HG03442 (cell line): ENCODE results near the gene ATOH7.
"Not testable (repeated sequence)": the region's sequence is repeated elsewhere in the genome, so short reads cannot be mapped to it uniquely, and the experiment has no call there.

ENCODE experiments used
- ATAC-seq: cut with Tn5 transposase; IDR thresholded peaks from one replicate; pipeline ENCODE4 v1.9.1; 2021; ENCODE audit warnings: mild to moderate bottlenecking, moderate library complexity; ENCODE audit not compliant: unreplicated experiment

ATOH7 gene

DNA sequence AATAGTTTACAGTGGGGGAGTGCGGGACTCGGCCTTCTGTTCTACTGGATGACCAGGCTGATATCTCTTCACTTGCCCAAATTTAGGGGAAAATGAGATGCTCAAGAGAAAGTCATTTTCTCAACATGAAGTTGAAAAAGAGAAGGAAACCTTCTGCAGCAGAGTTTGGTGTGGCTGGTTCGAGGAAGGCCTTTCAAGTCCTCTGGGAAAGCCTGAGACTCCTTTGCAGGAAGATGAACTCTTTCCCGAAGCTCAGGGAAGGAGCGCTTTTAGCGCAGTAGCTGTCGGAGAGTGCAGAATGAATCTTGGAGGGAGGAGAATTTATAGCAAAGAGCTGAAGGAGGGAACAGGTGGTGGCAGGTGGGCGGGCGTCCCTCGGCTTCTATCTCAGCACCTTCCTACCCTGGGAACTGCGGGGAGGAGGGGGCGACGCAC is at the start of gene ATOH7:
ATOH7 (minus strand) TSS at position 297 of the 435 bp plus-strand sequence. CDS start 436 bp downstream, outside the sequence.
- no peak for ATAC-seq

DNA sequence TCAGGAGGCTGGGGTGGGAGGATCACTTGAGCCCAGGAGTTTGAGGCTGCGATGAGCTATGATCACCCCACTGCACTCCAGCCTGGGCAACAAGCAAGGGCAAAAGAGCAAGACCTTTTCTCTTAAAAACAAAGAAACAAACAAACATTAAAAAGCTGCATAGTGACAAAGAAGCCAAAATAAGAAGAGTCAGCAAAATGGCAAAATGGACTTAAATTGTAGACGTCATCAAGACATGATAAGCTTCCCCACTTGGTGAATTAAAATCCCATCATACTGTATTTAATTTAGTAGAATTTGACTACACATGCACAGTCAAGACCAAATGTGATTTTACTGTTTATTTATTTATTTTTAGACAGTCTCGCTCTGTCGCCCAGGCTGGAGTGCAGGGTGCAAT is 48.8 kb upstream of the ATOH7 start:
- ATAC-seq = no peak

DNA sequence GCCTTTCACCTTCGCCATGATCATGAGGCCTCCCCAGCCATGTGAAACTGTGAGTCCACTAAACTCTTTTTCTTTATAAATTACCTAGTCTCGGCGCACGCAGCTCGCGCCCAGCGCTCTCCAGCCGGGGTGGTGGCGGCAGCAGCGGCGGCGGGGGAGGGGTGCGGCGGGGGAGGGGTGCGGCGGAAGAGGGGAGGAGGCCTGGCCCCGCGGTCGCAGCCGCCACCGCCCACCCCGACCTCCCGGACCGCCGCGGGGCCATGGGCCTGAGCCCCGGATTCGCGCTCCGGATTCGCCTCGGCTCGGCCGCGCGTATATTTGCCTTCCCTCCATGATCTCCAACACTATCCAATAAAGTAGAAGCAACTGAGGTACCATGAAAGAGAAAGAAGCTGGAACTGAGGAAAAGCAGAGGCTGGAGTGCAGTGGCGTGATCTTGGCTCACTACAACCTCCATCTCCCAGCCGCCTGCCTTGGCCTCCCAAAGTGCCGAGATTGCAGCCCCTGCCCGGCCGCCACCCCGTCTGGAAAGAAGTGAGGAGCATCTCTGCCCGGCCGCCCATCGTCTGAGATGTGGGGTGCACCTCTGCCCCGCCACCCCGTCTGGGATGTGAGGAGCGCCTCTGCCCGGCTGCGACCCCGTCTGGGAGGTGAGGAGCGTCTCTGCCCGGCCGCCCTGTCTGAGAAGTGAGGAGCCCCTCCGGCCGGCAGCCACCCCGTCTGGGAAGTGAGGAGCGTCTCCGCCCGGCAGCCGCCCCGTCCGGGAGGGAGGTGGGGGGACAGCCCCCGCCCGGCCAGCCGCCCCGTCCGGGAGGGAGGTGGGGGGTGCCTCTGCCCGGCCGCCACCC is 47.2 kb upstream of the ATOH7 start:
- not testable (repeated sequence) for ATAC-seq

DNA sequence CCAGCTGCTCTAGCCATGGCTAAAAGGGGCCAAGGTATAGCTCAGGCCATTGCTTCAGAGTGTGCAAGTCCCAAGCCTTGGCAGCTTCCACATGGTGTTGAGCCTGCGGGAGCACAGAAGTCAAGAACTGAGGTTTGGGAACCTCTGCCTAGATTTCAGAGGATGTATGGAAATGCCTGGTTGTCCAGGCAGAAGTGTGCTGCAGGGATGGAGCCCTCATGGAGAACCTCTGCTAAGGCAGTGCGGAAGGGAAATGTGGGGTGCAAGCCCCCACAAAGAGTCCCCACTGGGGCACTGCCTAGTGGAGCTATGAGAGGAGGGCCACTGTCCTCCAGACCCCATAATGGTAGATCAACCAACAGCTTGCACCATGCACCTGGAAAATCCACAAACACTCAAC is 45.9 kb upstream of the ATOH7 start:
- not testable (repeated sequence) for ATAC-seq

DNA sequence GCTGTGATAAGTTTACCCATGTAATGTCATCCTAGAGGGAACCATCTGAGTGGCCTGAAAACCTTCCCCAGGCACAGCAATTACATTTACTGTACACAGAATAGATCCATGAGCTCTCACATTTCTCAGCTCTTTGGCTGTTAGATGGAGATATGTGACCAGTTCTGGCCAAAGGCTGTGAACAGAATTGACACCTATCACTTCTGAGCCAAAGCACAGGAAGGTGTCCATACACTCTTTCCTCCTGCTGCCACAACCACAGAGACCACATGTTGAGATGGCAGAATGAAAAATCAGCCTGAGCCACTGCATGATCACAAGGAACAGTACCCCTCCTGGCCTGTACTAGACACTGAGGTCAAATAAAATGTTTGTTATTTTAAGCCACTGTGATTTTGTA is 44.3 kb upstream of the ATOH7 start:
- ATAC-seq = no peak

DNA sequence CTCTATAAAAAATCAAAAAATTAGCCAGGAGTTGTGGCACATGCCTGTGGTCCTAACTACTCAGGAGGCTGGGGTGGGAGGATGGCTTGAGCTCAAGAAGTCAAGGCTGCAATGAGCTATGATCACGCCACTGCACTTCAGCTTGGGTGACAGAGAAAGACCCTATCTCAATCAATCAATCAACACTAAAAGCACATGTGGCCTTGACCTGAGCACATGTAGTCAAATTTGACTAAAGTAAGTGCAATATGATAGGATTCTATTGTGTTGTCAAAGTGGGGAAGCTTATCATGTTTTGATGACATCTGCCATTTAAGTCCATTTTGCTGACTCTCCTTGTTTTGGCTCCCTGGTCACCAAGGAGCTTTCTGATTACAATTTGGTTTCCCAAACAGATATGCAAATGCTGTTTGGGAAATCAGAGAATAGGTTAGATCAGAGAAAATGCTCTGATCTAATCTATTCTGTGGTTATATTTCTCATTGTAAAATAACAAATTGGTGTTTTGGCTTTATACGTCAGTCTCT is 43.8 kb upstream of the ATOH7 start:
- ATAC-seq = no peak

DNA sequence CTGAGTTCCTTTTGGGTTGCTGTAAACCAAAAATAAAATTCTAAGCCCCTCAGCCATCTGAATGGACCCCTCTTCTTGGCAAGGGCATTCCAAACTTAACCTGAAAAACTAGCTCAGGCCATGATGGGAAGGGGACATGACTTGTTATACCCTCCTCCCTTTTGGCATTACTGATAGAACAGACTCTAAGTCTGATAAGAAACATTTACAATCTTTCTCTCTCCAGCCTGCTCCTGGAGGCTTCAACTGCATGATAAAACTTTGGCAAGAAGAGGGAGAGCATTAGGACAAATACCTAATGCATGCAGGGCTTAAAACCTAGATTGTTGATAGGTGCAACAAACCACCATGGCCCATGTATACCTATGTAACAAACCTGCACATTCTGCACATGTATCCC is 40.9 kb upstream of the ATOH7 start:
- ATAC-seq = no peak

DNA sequence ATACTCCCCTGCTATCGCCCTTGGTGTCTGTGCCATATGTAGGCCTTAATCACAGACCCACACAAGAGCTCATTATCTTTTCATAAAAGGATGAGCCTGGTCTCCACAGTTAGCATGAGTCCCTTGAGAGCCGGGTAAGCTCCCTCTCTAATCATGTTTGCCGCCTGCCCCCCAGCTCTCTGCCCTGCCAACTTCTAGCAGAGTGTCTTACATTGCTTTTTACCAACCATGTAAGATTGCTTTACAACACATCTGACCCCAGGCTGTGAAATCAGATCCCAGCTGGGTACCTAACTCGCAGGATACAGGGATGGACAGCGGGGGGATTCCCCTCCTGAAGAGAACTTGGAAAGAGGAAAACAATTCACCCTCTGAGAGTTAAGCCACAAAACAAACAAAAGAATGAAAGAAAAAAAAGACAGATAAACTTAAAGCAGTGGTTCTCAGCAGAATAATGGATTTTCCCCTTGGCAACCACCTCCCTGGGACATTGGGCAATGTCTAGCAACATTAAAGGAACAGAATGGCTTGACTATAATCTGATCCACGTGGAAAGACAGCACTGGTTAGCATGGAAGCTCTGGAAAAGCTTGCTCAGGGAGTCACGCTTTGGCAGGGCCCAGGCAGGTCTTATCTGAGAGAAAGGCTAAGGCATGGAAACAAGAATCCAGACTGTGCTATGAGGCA is 39.4 kb upstream of the ATOH7 start:
- no peak for ATAC-seq

DNA sequence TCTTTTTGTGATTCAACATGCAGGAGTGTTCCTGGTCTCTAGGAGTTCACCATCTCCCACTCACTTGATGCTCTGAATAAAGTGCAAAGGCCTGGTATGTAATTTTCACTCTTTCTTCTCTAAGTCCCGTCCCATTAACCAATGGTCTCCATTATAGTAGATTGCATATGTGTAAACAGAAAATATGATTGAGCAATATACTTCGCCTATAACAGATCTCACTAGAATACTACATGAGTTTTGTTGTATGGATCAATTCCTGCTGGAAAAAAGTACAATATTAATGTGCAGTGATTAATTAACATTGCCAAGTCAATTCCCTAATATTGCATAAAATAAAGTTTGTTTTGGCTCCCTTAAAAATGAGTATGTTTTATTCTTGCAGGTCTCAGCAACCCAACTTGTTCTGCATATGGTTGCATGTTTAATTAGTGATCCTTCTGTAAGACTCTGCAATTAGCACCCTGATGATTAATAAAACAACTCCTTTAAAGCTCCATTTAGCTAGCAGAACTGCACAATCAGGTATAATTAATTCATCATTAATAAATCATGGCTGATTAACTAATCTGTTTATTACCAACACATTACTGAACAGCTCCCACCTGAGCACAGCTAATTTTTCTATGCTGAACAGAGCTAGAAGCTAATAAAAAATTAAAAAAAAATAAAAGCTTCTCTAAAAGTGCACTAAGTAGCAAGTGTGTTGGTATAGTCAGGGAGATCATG is 37.8 kb upstream of the ATOH7 start:
- ATAC-seq = no peak

DNA sequence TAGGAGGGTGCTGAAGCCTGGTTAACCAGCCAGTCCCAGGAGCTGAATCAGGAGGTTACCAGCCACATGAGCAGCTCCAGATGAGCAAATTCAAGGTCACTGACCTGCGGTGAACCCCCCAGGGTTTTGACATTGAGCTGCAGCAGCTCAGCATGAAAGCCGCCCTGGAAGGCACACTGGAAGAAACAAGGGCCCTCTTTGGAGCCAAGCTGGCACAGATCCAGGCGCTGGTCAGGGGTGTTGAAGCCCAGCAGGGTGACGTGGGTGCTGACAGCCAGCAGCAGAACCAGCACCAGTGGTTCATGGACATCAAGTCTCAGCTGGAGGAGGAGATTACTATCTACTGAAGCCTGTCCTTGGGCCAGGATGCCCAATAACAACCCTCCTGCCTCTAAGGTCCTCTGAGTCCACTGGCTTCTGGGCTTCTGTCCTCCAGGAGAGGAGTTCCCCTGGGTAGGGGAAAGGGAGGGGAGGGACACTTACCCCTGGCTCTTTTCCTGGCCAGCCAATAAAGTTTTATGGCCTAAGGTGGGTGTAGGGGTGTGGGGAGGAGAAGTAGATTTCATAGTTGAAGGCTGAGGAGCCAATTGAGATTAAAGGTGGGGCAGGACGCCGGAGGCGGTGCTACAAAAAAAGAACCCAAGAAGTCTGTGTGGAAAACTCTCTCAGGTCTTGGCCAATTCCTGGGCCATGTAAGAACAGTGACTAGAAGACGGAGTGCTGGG is 29.4 kb upstream of the ATOH7 start:
- no peak for ATAC-seq

DNA sequence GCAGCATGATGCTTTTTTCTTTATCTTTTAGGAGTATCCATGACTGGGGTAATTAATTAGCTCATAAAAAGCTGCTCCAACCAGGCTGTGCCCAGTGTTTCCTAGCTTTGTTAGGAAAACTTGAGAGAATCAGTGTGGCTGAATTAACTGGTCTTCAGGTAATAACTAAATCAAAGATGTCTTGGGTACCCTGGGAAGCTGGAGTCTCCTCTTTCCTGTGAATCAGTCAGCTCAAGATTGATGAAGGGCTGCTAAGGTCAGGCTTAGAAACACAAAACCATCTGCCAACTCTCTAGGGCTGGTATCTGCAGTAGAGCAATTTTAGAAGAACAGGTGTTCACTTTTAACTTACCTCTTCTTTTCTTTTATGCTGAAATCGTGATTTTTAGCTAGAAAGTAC is 21.4 kb upstream of the ATOH7 start:
- no peak for ATAC-seq

DNA sequence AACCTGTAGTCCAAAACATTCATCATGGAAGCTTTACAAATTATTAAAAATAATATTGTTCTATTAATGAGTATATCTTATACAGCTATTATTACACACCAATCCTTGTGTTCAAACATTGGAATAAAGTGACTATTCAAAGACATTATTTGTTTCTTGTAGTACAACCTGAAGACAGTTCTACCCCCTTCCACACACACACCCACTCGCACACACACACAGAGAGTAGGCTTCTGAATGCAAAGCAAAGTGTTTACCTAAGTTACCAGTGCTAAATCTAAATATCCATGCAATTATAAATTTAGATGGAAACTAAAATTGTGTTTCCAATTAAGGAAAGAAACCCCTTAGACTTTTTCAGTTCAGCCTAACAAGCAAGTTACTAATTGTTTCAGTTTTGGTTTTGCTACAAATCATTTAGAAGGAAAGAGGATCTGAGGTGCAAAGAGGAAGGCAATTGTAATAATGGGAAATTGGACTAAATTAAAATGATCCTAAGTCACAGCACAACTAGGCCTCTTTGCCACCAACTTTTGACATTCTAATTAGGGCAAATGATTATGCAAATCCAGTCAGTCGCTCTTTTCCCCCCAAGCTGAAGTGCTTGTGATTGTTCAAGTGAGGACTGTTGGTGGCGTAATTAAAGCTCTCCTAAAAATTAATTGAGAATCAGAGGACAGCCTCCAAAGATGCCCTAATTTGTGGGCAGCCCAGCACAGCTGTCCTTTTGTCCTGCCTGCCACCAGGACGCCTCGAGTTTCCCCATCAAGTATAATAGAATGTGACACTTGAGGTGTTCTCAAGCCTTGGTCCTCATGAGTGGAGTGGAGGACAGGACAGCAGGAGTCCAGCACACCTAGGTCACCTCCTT is 19.9 kb upstream of the ATOH7 start:
- no peak for ATAC-seq

DNA sequence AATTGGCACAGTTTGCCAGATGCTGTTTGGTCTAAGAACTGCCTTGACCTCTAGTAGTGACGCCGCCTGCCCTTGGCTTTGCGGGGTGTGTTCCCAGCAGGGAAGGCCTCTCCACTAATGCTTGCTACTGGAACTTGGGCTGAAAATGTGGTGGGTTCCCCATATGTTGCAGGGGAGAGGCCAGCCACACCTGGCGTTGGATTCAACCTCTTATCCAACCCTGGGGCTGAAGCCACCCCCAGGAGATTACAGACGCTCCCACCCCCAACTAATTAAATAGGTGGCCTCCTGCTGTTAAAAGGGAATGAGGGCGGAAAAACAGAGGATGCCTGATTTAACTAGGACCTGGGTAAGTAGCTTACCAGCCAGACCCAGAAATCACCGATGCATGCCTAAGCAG is 19.2 kb upstream of the ATOH7 start:
- no peak for ATAC-seq

DNA sequence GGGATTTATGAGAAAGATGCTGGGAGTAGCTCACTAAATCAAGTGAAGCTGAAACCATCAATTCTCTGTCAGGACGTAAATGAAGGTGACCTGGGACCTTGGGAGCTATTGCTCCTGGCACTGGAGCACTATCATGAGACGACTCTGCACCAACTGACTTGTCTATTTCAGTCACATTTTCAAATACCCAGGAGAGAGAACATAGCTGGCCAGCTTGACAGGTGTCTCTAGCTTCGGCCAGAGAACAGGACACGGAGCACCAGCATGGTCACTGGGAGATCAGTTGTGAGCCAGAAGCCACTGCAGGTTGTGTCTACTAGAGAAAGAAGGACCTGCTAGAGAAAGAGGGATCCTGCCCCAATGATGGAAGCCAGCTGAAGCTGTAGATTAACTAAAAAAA is 17.4 kb upstream of the ATOH7 start:
- ATAC-seq = no peak

DNA sequence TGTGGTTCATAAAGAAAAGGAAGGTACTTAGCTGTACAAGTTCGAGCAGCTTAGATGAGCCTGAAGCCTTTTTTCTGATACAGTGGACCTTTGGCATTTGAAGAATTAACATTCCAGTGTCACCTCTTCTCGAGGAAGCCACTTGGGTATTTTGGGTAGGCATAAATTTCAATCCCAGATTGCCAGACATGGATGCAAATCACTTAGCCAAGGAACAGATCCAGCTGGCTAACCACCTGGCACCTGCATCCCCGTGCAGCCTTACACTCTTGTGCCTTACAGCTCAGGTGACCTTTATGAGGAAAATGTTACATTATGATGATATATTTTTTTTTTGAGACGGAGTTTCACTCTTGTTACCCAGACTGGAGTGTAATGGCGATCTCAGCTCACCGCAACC is 16.0 kb upstream of the ATOH7 start:
- ATAC-seq = no peak

DNA sequence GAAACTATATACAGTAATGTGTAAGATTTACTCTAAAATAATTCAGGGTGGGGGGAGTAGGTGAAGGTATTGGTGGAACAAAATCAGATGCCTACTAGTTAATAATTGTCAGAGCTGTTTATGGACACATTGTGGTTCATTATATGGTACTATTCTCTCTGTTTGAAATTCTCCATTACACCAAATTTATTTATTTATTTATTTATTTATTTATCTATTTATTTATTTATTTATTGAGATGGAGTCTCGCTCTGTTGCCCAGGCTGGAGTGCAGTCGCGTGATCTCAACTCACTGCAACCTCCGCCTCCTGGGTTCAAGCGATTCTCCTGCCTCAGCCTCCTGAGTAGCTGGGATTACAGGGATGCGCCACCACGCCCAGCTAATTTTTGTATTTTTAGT is 14.5 kb upstream of the ATOH7 start:
- not testable (repeated sequence) for ATAC-seq

DNA sequence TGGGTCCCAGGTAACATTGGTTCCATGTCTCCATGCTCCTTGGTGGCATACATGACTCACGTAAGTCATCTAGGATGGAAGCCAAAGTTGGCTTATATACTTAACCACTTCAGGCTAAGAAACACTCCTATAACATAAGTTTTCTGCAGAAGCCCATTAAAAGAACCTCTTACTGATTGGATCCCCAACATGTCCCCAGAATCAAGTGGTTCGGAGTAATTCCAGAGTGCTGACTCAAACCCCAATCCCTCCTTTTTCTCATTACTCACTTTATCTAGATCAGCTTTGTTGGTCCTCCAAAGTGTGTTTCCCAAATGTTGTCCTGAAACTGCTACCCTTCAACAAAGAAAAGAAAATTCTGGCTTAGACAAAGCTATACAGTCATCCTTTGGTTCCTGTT is 10.1 kb upstream of the ATOH7 start:
- no peak for ATAC-seq

DNA sequence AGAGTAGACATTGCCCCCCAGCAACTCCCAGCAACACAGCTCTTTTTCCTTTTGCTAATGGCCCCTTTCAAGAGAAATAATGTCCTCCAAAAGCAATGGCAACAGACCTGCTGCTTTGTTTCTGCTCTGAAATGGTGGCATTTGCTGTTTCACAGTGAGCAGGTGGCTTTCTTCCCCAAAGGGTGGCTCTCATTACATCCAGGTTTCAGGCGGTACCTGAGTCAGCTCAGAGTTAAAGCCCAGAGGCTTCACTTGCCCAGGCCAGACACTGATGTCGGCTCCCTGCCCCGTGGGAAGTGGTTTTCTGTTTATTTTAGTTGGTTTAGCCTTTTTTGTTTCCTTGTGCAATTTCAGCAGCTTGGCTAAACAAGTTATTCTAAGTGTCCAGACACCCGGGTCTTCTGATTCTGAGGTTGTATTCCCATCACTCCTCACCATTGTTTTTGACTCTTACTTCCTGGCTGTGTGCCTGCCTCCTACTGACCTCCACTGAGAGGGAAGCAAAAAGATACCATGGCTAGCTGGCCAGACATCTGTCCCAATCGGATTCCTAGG is 7.8 kb upstream of the ATOH7 start:
- no peak for ATAC-seq

DNA sequence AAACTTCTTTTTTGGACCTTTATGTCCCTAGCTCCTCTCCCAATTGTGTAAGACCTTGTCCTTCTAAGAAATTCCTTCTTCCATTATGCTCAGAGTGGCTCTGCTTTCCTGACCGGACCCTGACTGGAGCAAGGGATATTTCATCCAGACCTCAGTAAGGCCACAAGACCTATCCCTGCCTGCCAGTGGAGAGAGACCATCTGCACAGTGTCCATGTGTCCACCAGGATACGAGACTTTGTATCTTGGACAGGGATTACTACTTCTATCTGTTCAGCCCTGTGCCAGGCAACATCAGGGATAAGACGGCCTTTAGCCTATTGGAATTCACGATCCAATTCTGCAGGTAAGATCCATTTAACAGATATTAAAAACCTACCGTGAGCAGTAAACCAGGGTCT is 7.2 kb upstream of the ATOH7 start:
- no peak for ATAC-seq

DNA sequence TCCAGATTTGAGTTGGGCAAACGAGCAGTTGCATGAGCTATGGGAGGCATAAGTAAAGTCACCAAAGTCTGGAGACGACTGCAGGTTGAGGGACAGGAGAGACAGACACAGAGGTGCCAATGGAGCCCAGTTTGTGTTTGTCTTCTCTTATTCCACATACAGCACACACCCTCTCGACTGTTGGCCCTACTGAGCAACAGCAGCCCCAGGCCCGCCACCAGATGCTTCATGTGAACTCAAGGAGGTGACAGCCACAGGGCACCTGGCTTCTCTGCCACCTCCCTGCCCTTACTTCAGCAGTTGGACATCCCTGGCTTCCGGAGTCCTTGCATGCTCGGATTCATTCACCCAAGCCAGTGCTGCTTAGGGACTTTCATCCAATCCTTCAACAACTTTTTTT is 6.5 kb upstream of the ATOH7 start:
- no peak for ATAC-seq
